H9 (cell line): ENCODE data around the gene ITPKC. TPM values are rescaled to one million over a fixed set of nuclear protein-coding genes. Genes with fewer than 3 reads are reported as not detected.
A peak's percentile ranks its signal among the peaks of the same experiment; 100 is the strongest.

Source experiments
- DNase-seq: peaks from one replicate; pipeline ENCODE4 v3.0.0-alpha.2; 2017
- H2AFZ ChIP-seq: one replicate; pipeline ENCODE4 v1.6.1; 2013; ENCODE audit warnings: mild to moderate bottlenecking, low read length, control low read depth, moderate library complexity
- H2AK5ac ChIP-seq: 2 replicates; pipeline ENCODE4 v1.6.1; 2013; ENCODE audit warnings: low read length, control low read depth, mixed read lengths; ENCODE audit not compliant: insufficient read length
- H2BK120ac ChIP-seq: one replicate; pipeline ENCODE4 v1.6.1; 2013; ENCODE audit warnings: low read depth, mild to moderate bottlenecking, low read length, control low read depth, inconsistent platforms; ENCODE audit not compliant: poor library complexity, severe bottlenecking
- H2BK12ac ChIP-seq: 2 replicates; pipeline ENCODE4 v1.6.1; 2013; ENCODE audit warnings: low read length, control low read depth, mixed read lengths, low read depth; ENCODE audit not compliant: insufficient read length
- H2BK15ac ChIP-seq: 2 replicates; pipeline ENCODE4 v1.6.1; 2013; ENCODE audit warnings: low read depth, low read length, control low read depth
- H2BK20ac ChIP-seq: one replicate; pipeline ENCODE4 v1.6.1; 2013; ENCODE audit warnings: low read depth, mild to moderate bottlenecking, low read length, control low read depth, inconsistent platforms; ENCODE audit not compliant: poor library complexity, severe bottlenecking
- H2BK5ac ChIP-seq: 2 replicates; pipeline ENCODE4 v1.6.1; 2013; ENCODE audit warnings: low read length, control low read depth, mixed read lengths; ENCODE audit not compliant: insufficient read length
- H3K14ac ChIP-seq: 2 replicates; pipeline ENCODE4 v1.6.1; 2013; ENCODE audit warnings: low read length, control low read depth; ENCODE audit not compliant: insufficient read depth
- H3K18ac ChIP-seq: 2 replicates; pipeline ENCODE4 v1.6.1; 2013; ENCODE audit warnings: low read depth, mild to moderate bottlenecking, mixed read lengths, low read length, control low read depth; ENCODE audit not compliant: insufficient read length
- H3K23ac ChIP-seq: 2 replicates; pipeline ENCODE4 v1.6.1; 2013; ENCODE audit warnings: low read length, control low read depth, mixed read lengths, low read depth; ENCODE audit not compliant: insufficient read length
- H3K23me2 ChIP-seq: 2 replicates; pipeline ENCODE4 v1.6.1; 2013; ENCODE audit warnings: low read depth, mild to moderate bottlenecking, mixed read lengths, low read length, control low read depth; ENCODE audit not compliant: insufficient read length, poor library complexity, severe bottlenecking
- H3K27ac ChIP-seq: 2 replicates; pipeline ENCODE4 v1.5.1; 2013; ENCODE audit warnings: low read length, control low read depth, mixed read lengths, low read depth; ENCODE audit not compliant: insufficient read length
- H3K27me3 ChIP-seq: 2 replicates; pipeline ENCODE4 v1.6.1; 2013; ENCODE audit warnings: low read length, control low read depth, inconsistent platforms; ENCODE audit not compliant: insufficient read depth
- H3K4ac ChIP-seq: 2 replicates; pipeline ENCODE4 v1.6.1; 2013; ENCODE audit warnings: low read depth, mild to moderate bottlenecking, control low read depth, inconsistent platforms, low read length, moderate library complexity
- H3K4me1 ChIP-seq: 2 replicates; pipeline ENCODE4 v1.6.1; 2013; ENCODE audit warnings: low read length, control low read depth, inconsistent platforms; ENCODE audit not compliant: insufficient read depth
- H3K4me2 ChIP-seq: 2 replicates; pipeline ENCODE4 v1.6.1; 2013; ENCODE audit warnings: low read length, control low read depth, mixed read lengths; ENCODE audit not compliant: insufficient read length, insufficient read depth
- H3K56ac ChIP-seq: 2 replicates; pipeline ENCODE4 v1.6.1; 2013; ENCODE audit warnings: low read depth, mild to moderate bottlenecking, mixed read lengths, low read length, control low read depth; ENCODE audit not compliant: insufficient read length
- H3K79me1 ChIP-seq: 2 replicates; pipeline ENCODE4 v1.6.1; 2013; ENCODE audit warnings: low read depth, mild to moderate bottlenecking, moderate library complexity, low read length, control low read depth, inconsistent platforms; ENCODE audit not compliant: insufficient read depth, poor library complexity, severe bottlenecking
- H3K79me2 ChIP-seq: 2 replicates; pipeline ENCODE4 v1.6.1; 2013; ENCODE audit warnings: low read length, control low read depth, inconsistent platforms; ENCODE audit not compliant: insufficient read depth
- H3K9ac ChIP-seq: 2 replicates; pipeline ENCODE4 v1.6.1; 2013; ENCODE audit warnings: low read length, control low read depth, mixed read lengths; ENCODE audit not compliant: insufficient read length; ENCODE audit errors: extremely low read depth
- H3K9me3 ChIP-seq: one replicate; pipeline ENCODE4 v1.6.1; 2013; ENCODE audit warnings: low read depth, low read length, inconsistent platforms; ENCODE audit not compliant: control insufficient read depth
- H3T11ph ChIP-seq: one replicate; pipeline ENCODE4 v1.6.1; 2013; ENCODE audit warnings: mild to moderate bottlenecking, low read length, control low read depth, inconsistent platforms
- H4K20me1 ChIP-seq: one replicate; pipeline ENCODE4 v1.6.1; 2013; ENCODE audit not compliant: control insufficient read depth, insufficient read length, insufficient read depth
- H4K5ac ChIP-seq: 2 replicates; pipeline ENCODE4 v1.6.1; 2013; ENCODE audit warnings: low read depth, mild to moderate bottlenecking, mixed read lengths, low read length, control low read depth; ENCODE audit not compliant: insufficient read length
- H4K8ac ChIP-seq: replicated peaks from 2 replicates; pipeline ENCODE4 v1.6.1; 2013; ENCODE audit warnings: low read length, control low read depth, mixed read lengths, low read depth; ENCODE audit not compliant: insufficient read length
- H4K91ac ChIP-seq: 2 replicates; pipeline ENCODE4 v1.6.1; 2013; ENCODE audit warnings: low read depth, mild to moderate bottlenecking, moderate library complexity, mixed read lengths, low read length, control low read depth; ENCODE audit not compliant: insufficient read length
- H3K27ac Mint-ChIP-seq, 3 experiments: 2 replicates in 2 of 3; 3 replicates in 1 of 3; pipeline ENCODE4 v1.8.0; 2020 to 2021; ENCODE audit warnings: mixed read lengths in 3 of 3, mild to moderate bottlenecking in 1 of 3, moderate library complexity in 1 of 3
- H3K27me3 Mint-ChIP-seq: 2 replicates; pipeline ENCODE4 v1.8.0; 2021; ENCODE audit warnings: low read depth, mild to moderate bottlenecking, moderate library complexity, mixed read lengths
- H3K36me3 Mint-ChIP-seq, 3 experiments: 2 replicates in 2 of 3; 3 replicates in 1 of 3; pipeline ENCODE4 v1.8.0; 2020 to 2021; ENCODE audit warnings: low read depth in 3 of 3, mixed read lengths in 3 of 3; ENCODE audit not compliant: insufficient read depth in 1 of 3
- H3K4me1 Mint-ChIP-seq, 2 experiments: 2 replicates each; pipeline ENCODE4 v1.8.0; 2020; ENCODE audit warnings: mixed read lengths in 2 of 2
- H3K4me3 Mint-ChIP-seq, 2 experiments: 2 replicates in 1 of 2; 3 replicates in 1 of 2; pipeline ENCODE4 v1.8.0; 2020 to 2021; ENCODE audit warnings: mild to moderate bottlenecking in 2 of 2, mixed read lengths in 2 of 2, moderate library complexity in 1 of 2
- H3K9me3 Mint-ChIP-seq, 2 experiments: 2 replicates in 1 of 2; 3 replicates in 1 of 2; pipeline ENCODE4 v1.8.0; 2020; ENCODE audit warnings: mild to moderate bottlenecking in 2 of 2, mixed read lengths in 2 of 2, moderate library complexity in 1 of 2
- WGBS: extraction: QIAGEN DNeasy Blood & Tissue Kit; methylation state at CpG from one replicate; pipeline ENCODE4 v1.1.7; 2013; ENCODE audit warnings: missing lambda C conversion rate, low lambda C conversion rate, mixed read lengths; ENCODE audit not compliant: insufficient read length; ENCODE audit errors: extremely low coverage; 5-methylcytosine and 5-hydroxymethylcytosine counted together
- total RNA-seq: library from RNA; stranded (reverse); gene quantifications from 2 replicates; pipeline ENCODE4 v1.2.1, GENCODE V29; 2021
- TF ChIP-seq, protein P1 (sequence below): fragments of 200-600 bp; sonication (generic); conservative IDR thresholded peaks from 3 replicates; pipeline ENCODE4 v1.8.0; 2021; ENCODE audit warnings: antibody characterized with exemption, mild to moderate bottlenecking

Gene ITPKC
- total RNA-seq, 1 experiment from 2014 or later = 11.2 TPM

- H2BK12ac ChIP-seq = no peak overlapping the region
- peak overlapping the region; percentile 80 for H3K4me2 ChIP-seq
- no peaks in the 10 kb centered on the region for H4K20me1 ChIP-seq
- no peak overlapping the region for H2BK15ac ChIP-seq
- no peaks in the 10 kb centered on the region for H3K79me1 ChIP-seq
- no peak overlapping the region for H4K91ac ChIP-seq
- H3K23ac ChIP-seq = no peak overlapping the region
- H3K9ac ChIP-seq = no peak overlapping the region
- H4K8ac ChIP-seq = no peak overlapping the region
- no peak overlapping the region for H2AK5ac ChIP-seq
- H3K4ac ChIP-seq = no peak overlapping the region
- H3T11ph ChIP-seq = no peak overlapping the region
- no peak overlapping the region for H3K56ac ChIP-seq
- H3K27ac Mint-ChIP-seq = peak overlapping the region in 2 of 3 experiments; percentile 68 to 100; a peak in 2 of 7 replicates
- no peak overlapping the region for H2BK20ac ChIP-seq
- 0 out of 2 replicates have a peak, but pooled peaks cover 2% of the 10 kb centered on the region for H3K4me1 ChIP-seq
- no peaks in the 10 kb centered on the region for H3K27me3 Mint-ChIP-seq
- no peaks in the 10 kb centered on the region for H3K27me3 ChIP-seq
- no peak overlapping the region for H2BK120ac ChIP-seq
- no peak overlapping the region for H3K27ac ChIP-seq
- no peaks in the 10 kb centered on the region for H3K79me2 ChIP-seq
- H3K18ac ChIP-seq = no peak overlapping the region
- WGBS = no CpG with 5 or more reads among the region's 7 CpGs
- DNase-seq = no peak
- peaks cover 23 to 33% of the 10 kb centered on the region in 2 experiments for H3K4me1 Mint-ChIP-seq
- H3K9me3 Mint-ChIP-seq = peaks cover 0 to 2% of the 10 kb centered on the region in 2 experiments; a peak in 3 of 5 replicates
- peak overlapping the region in 1 of 2 experiments; percentile 55; a peak in 1 of 5 replicates for H3K4me3 Mint-ChIP-seq
- peaks cover 4% of the 10 kb centered on the region for H3K23me2 ChIP-seq
- H3K14ac ChIP-seq = no peak overlapping the region
- no peak overlapping the region for H2AFZ ChIP-seq
- H3K9me3 ChIP-seq = no peaks in the 10 kb centered on the region
- H3K36me3 Mint-ChIP-seq = peaks cover 3 to 6% (median 4%) of the 10 kb centered on the region in 3 experiments; a peak in 5 of 7 replicates
- H4K5ac ChIP-seq = no peak overlapping the region
- TF ChIP-seq, protein P1, sequence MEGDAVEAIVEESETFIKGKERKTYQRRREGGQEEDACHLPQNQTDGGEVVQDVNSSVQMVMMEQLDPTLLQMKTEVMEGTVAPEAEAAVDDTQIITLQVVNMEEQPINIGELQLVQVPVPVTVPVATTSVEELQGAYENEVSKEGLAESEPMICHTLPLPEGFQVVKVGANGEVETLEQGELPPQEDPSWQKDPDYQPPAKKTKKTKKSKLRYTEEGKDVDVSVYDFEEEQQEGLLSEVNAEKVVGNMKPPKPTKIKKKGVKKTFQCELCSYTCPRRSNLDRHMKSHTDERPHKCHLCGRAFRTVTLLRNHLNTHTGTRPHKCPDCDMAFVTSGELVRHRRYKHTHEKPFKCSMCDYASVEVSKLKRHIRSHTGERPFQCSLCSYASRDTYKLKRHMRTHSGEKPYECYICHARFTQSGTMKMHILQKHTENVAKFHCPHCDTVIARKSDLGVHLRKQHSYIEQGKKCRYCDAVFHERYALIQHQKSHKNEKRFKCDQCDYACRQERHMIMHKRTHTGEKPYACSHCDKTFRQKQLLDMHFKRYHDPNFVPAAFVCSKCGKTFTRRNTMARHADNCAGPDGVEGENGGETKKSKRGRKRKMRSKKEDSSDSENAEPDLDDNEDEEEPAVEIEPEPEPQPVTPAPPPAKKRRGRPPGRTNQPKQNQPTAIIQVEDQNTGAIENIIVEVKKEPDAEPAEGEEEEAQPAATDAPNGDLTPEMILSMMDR = no peak
- H2BK5ac ChIP-seq = no peak overlapping the region
Measured at GRCh38 chr19:40776364-40776763, 59.5 kb downstream of the ITPKC start.
